RWPE2 (cell line): ENCODE results near the gene CLIC5.

Experiments
- ATAC-seq: fragments of 200-7000 bp; cut with Tn5 transposase; 3 replicates; pipeline ENCODE4 v1.9.1; 2021; ENCODE audit warnings: low read depth
- DNase-seq: peaks from one replicate; pipeline ENCODE4 v3.0.0-alpha.2; 2020; ENCODE audit warnings: low spot score
- H3K27ac ChIP-seq: fragments of 450-650 bp; 2 replicates; pipeline ENCODE4 v1.5.1; 2017; ENCODE audit warnings: mild to moderate bottlenecking; ENCODE audit not compliant: poor library complexity, severe bottlenecking
- H3K27me3 ChIP-seq: fragments of 250-450 bp; sonication (Bioruptor Pico); 2 replicates; pipeline ENCODE4 v1.5.1; 2021; ENCODE audit warnings: mild to moderate bottlenecking, moderate library complexity; ENCODE audit not compliant: insufficient read depth, poor library complexity, severe bottlenecking
- H3K36me3 ChIP-seq: fragments of 250-450 bp; sonication (Bioruptor Pico); 2 replicates; pipeline ENCODE4 v1.5.1; 2020; ENCODE audit warnings: low read depth, mild to moderate bottlenecking, moderate library complexity
- H3K4me1 ChIP-seq: fragments of 250-450 bp; sonication (Bioruptor Pico); 2 replicates; pipeline ENCODE4 v1.5.1; 2021; ENCODE audit warnings: mild to moderate bottlenecking, moderate library complexity; ENCODE audit not compliant: insufficient read depth, poor library complexity, severe bottlenecking
- H3K4me3 ChIP-seq: fragments of 250-450 bp; sonication (Bioruptor Pico); 2 replicates; pipeline ENCODE4 v1.5.1; 2021; ENCODE audit warnings: mild to moderate bottlenecking, moderate library complexity; ENCODE audit not compliant: severe bottlenecking
- H3K9me3 ChIP-seq: fragments of 250-450 bp; sonication (Bioruptor Pico); 2 replicates; pipeline ENCODE4 v1.5.1; 2021; ENCODE audit warnings: mild to moderate bottlenecking, moderate library complexity; ENCODE audit not compliant: severe bottlenecking
- CTCF ChIP-seq: fragments of 450-650 bp; IDR thresholded peaks from one replicate; pipeline ENCODE4 v1.5.1; 2017; ENCODE audit warnings: mild to moderate bottlenecking, moderate library complexity; ENCODE audit not compliant: poor library complexity, severe bottlenecking

The CLIC5 gene

GRCh38 chr6:45898941-45899682, 116.5 kb downstream of the CLIC5 start:
- H3K4me3 ChIP-seq = no peak overlapping the region
- ATAC-seq (no peak), DNase-seq (no peak)
- H3K9me3 ChIP-seq = no peaks in the 10 kb centered on the region
- no peak for TF ChIP-seq CTCF
- no peaks in the 10 kb centered on the region for H3K27me3 ChIP-seq
- H3K27ac ChIP-seq = no peak overlapping the region
- H3K36me3 ChIP-seq = no peaks in the 10 kb centered on the region
- H3K4me1 ChIP-seq = no peaks in the 10 kb centered on the region

DNA sequence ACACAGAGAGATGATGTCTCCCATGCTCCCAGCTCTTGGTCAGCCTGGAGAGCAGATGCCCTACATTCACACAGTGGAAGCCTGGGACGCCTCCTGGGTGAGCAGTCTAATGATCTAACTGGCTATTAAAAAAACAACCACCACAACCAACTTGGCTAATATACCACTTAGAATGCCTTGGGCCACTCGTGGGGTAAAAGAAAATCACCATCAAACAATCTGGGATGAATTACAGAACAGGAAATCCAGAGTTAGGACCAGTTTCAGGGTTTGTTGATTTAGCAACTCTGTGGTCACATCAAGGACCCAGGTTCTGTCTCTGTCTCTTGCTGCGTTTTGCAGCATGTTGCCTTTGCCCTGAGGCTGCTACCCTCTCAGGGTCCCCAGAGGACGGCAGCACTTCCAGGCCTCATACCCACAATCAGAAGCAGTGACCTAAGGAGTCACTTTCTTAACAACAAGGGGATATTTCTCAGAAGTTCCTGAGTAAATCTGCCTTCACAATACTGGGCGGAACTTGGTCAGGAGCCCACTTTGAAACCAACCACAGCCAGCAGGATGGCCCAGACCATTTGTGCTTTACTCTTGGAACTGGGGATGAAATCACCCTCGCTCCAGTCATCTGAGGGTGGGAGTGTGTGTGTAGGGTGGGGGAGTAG, 118.7 kb downstream of the CLIC5 start:
- no peak for DNase-seq
- no peaks in the 10 kb centered on the region for H3K4me1 ChIP-seq
- no peak overlapping the region for H3K27ac ChIP-seq

DNA sequence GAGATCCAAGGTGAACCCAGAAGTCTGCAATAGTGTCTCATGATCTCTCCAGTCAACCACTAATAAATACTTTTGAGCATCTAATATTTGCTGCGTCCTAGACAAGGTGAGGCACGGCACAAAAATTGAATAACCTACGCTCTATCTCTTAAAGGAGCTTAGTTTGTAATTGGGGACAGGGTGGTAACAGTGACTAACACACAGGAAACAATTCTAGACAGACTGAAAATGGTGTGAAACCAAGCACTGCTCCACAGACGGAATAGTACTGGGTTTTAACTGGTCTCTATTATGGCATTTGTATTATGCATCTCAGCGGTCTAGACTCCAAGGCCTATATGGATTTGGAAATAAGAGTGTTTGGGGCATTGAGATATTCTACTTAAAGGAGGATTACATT, 120.1 kb downstream of the CLIC5 start:
- DNase-seq (no peak), ATAC-seq (no peak)
- Histone ChIP-seq H3K9me3 (no peaks in the 10 kb centered on the region), H3K4me3 (no peak overlapping the region), H3K4me1 (no peaks in the 10 kb centered on the region), H3K36me3 (no peaks in the 10 kb centered on the region), H3K27me3 (no peaks in the 10 kb centered on the region), H3K27ac (no peak overlapping the region)
- no peak for TF ChIP-seq CTCF

More for the DNA sequence above, 118.7 kb downstream of the CLIC5 start:
- H3K36me3 ChIP-seq = no peaks in the 10 kb centered on the region
- H3K4me3 ChIP-seq = no peak overlapping the region
- no peaks in the 10 kb centered on the region for H3K27me3 ChIP-seq
- TF ChIP-seq CTCF = no peak
- H3K9me3 ChIP-seq = no peaks in the 10 kb centered on the region
- ATAC-seq = no peak

DNA sequence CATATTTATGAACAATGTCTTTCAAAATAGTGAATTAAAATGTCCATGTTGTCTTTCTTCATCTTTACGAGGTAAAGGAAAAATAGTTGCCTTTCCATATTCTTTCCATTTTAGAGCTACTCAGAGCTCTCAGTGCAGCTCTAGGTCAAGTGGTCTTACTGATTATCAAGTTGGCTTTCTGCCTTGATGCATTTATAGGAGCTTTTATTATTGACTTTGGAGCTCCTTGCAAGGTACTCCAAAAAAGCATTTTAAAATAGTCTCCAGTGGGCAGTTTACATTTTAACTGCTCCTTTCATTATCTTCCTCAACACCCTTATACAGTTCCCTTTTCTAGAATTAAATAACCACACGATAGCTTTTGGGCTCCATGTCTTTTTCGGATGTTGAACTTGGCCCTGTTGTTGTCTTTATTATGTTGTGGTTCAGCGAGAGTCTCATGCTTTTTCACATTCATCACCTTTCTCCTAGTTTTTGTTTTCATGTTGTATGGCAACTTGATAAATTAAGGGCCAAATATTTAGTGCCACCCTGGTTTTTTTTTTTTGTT, 122.9 kb downstream of the CLIC5 start:
- Histone ChIP-seq H3K27me3 (no peaks in the 10 kb centered on the region), H3K27ac (no peak overlapping the region), H3K4me3 (no peak overlapping the region), H3K4me1 (no peaks in the 10 kb centered on the region), H3K36me3 (no peaks in the 10 kb centered on the region), H3K9me3 (no peaks in the 10 kb centered on the region)
- TF ChIP-seq CTCF = no peak
- ATAC-seq = no peak
- no peak for DNase-seq
